SK-N-SH (cell line): ENCODE data around the gene HTRA3. TPM values are rescaled to one million over a fixed set of nuclear protein-coding genes. Genes with fewer than 3 reads are reported as not detected.

ENCODE experiments used
- CTCF ChIA-PET: fragments of 300-600, 350-600 bp; formaldehyde crosslinking; extraction: SDS; loops from one replicate; lab custom pipeline; 2021; lab: Yijun Ruan, JAX
- POLR2A ChIA-PET: fragments of 350-600 bp; sonication (Branson Sonifier 250); formaldehyde crosslinking; extraction: SDS; loops from one replicate; lab custom pipeline; 2020; ENCODE audit warnings: antibody characterized with exemption, inconsistent platforms; lab: Yijun Ruan, JAX
- DNase-seq: peaks from one replicate; pipeline ENCODE4 v3.0.0; 2012
- H2AFZ ChIP-seq: fragments of 200-600 bp; sonication (generic); 2 replicates; pipeline ENCODE4 v1.8.1; 2016; ENCODE audit warnings: antibody characterized with exemption, mild to moderate bottlenecking, low read depth
- H3F3A ChIP-seq: fragments of 200-600 bp; sonication (generic); replicated peaks from 2 replicates; pipeline ENCODE3; 2016; ENCODE audit warnings: antibody characterized with exemption, mild to moderate bottlenecking; ENCODE audit not compliant: insufficient read depth
- H3K27ac ChIP-seq, 2 experiments: fragments of 200-500 bp in 1 of 2; fragments of 200-600 bp in 1 of 2; sonication (Bioruptor generic) in 1 of 2; sonication (generic), shearing (Covaris generic) in 1 of 2; 2 replicates each; pipeline versions ENCODE4 v1.5.1 to v1.6.1; 2014 to 2016; ENCODE audit warnings: low read depth in 2 of 2, inconsistent platforms in 1 of 2, low read length in 1 of 2, mild to moderate bottlenecking in 1 of 2, mixed read lengths in 1 of 2
- H3K27me3 ChIP-seq: fragments of 200-600 bp; sonication (generic), shearing (Covaris generic); 2 replicates; pipeline ENCODE4 v1.6.1; 2016; ENCODE audit warnings: mixed run types; ENCODE audit not compliant: insufficient read depth
- H3K36me3 ChIP-seq, 2 experiments: fragments of 200-500 bp in 1 of 2; fragments of 200-600 bp in 1 of 2; sonication (Bioruptor generic) in 1 of 2; sonication (generic) in 1 of 2; replicated peaks in 1 of 2; 2 replicates each; pipeline versions ENCODE3 to v1.5.1; 2014 to 2016; ENCODE audit warnings: low read length in 1 of 2, mild to moderate bottlenecking in 1 of 2; ENCODE audit not compliant: insufficient read depth in 2 of 2, control insufficient read depth in 1 of 2
- H3K4me1 ChIP-seq, 2 experiments: fragments of 200-500 bp in 1 of 2; fragments of 200-600 bp in 1 of 2; sonication (Bioruptor generic) in 1 of 2; sonication (generic), shearing (Covaris generic) in 1 of 2; 2 replicates each; pipeline versions ENCODE4 v1.5.1 to v1.6.1; 2014 to 2016; ENCODE audit warnings: low read depth in 1 of 2, low read length in 1 of 2, mixed run types in 1 of 2; ENCODE audit not compliant: insufficient read depth in 2 of 2, control insufficient read depth in 1 of 2
- H3K4me2 ChIP-seq: fragments of 200-600 bp; sonication (generic), shearing (Covaris generic); 2 replicates; pipeline ENCODE4 v1.6.1; 2017; ENCODE audit warnings: mixed run types
- H3K4me3 ChIP-seq, 2 experiments: fragments of 200-500 bp in 1 of 2; fragments of 200-600 bp in 1 of 2; sonication (Bioruptor generic) in 1 of 2; sonication (generic), shearing (Covaris generic) in 1 of 2; 2 replicates each; pipeline versions ENCODE4 v1.5.1 to v1.8.1; 2014 to 2016; ENCODE audit warnings: low read depth in 2 of 2, inconsistent platforms in 1 of 2, low read length in 1 of 2, mild to moderate bottlenecking in 1 of 2, mixed read lengths in 1 of 2, moderate library complexity in 1 of 2
- H3K79me2 ChIP-seq: fragments of 200-600 bp; sonication (generic); 2 replicates; pipeline ENCODE4 v1.8.1; 2017; ENCODE audit warnings: mild to moderate bottlenecking; ENCODE audit not compliant: insufficient read depth
- H3K9ac ChIP-seq: fragments of 200-600 bp; sonication (generic); 2 replicates; pipeline ENCODE4 v1.6.1; 2017; ENCODE audit warnings: mixed run types
- H3K9me2 ChIP-seq: fragments of 200-600 bp; sonication (generic); 2 replicates; pipeline ENCODE4 v1.6.1; 2017; ENCODE audit warnings: mixed run types
- H3K9me3 ChIP-seq: fragments of 200-600 bp; sonication (generic); 2 replicates; pipeline ENCODE4 v1.6.1; 2017; ENCODE audit warnings: mixed run types, mild to moderate bottlenecking, moderate library complexity
- H4K20me1 ChIP-seq: fragments of 200-600 bp; sonication (generic); 2 replicates; pipeline ENCODE4 v1.6.1; 2017; ENCODE audit warnings: mild to moderate bottlenecking, mixed run types; ENCODE audit not compliant: insufficient read depth
- CTCF ChIP-seq: fragments of 200-600 bp; sonication (generic); IDR thresholded peaks from 2 replicates; pipeline ENCODE4 v1.6.1; 2017; ENCODE audit warnings: antibody characterized with exemption, mild to moderate bottlenecking, moderate library complexity
- ELF1 ChIP-seq: IDR thresholded peaks from 2 replicates; pipeline ENCODE4 v1.4.0; 2012
- EZH2phosphoT487 ChIP-seq: fragments of 200-600 bp; sonication (generic); IDR thresholded peaks from 2 replicates; pipeline ENCODE4 v1.6.1; 2017; ENCODE audit warnings: low read depth, mixed run types, mild to moderate bottlenecking, antibody characterized with exemption, moderate library complexity, borderline replicate concordance
- FOXM1 ChIP-seq: IDR thresholded peaks from 2 replicates; pipeline ENCODE4 v1.4.0; 2012; ENCODE audit warnings: low read depth, mild to moderate bottlenecking
- MAX ChIP-seq: IDR thresholded peaks from 2 replicates; pipeline ENCODE4 v1.4.0; 2012; ENCODE audit warnings: low read depth
- MEF2A ChIP-seq: IDR thresholded peaks from 2 replicates; pipeline ENCODE4 v1.4.0; 2012; ENCODE audit warnings: low read depth, borderline replicate concordance
- POLR2AphosphoS5 ChIP-seq: IDR thresholded peaks from 2 replicates; pipeline ENCODE4 v1.6.1; 2012; ENCODE audit warnings: low read depth, low read length
- RAD21 ChIP-seq: IDR thresholded peaks from 2 replicates; pipeline ENCODE4 v1.6.1; 2012; ENCODE audit warnings: mild to moderate bottlenecking, low read length
- RFX5 ChIP-seq: IDR thresholded peaks from 2 replicates; pipeline ENCODE4 v1.6.1; 2012; ENCODE audit warnings: mild to moderate bottlenecking, improper control_type of control experiment, low read length
- SIN3A ChIP-seq: IDR thresholded peaks from 2 replicates; pipeline ENCODE4 v1.6.1; 2012; ENCODE audit warnings: low read depth, mild to moderate bottlenecking, low read length, moderate library complexity, borderline replicate concordance
- SMC3 ChIP-seq: IDR thresholded peaks from 2 replicates; pipeline ENCODE4 v1.6.1; 2012; ENCODE audit warnings: low read depth, low read length, improper control_type of control experiment
- TAF1 ChIP-seq: IDR thresholded peaks from 2 replicates; pipeline ENCODE4 v1.6.1; 2012; ENCODE audit warnings: low read depth, mild to moderate bottlenecking, low read length, moderate library complexity, borderline replicate concordance
- TCF12 ChIP-seq: IDR thresholded peaks from 2 replicates; pipeline ENCODE4 v1.4.0; 2012
- TEAD4 ChIP-seq: IDR thresholded peaks from 2 replicates; pipeline ENCODE4 v1.4.0; 2012; ENCODE audit warnings: mild to moderate bottlenecking, borderline replicate concordance; ENCODE audit not compliant: insufficient read depth
- USF2 ChIP-seq: fragments of 150-350 bp; IDR thresholded peaks from 2 replicates; pipeline ENCODE4 v1.6.1; 2017; ENCODE audit warnings: antibody characterized with exemption, low read length, low read depth, borderline replicate concordance
- WGBS: methylation state at CpG from one replicate; pipeline ENCODE4 v1.1.6; 2017; ENCODE audit warnings: low lambda C conversion rate; 5-methylcytosine and 5-hydroxymethylcytosine counted together
- polyA plus RNA-seq, 3 experiments: library from polyadenylated mRNA; depleted of rRNA; stranded (reverse); fragments of >200 nt; gene quantifications; 2 replicates each; pipeline ENCODE4 v1.2.3, GENCODE V29; 2012

The HTRA3 gene
- polyA plus RNA-seq, 1 of the 3 experiments (the other 2 are of a cell fraction), result 0.05 TPM

- CTCF ChIA-PET, result interaction anchor here (0.9 to 1.7 kb wide), 3 partner anchors 68 to 85 kb away, joined by 3 to 4 read pairs (median 3); no protein-coding TSS in a partner anchor
Observed at GRCh38 chr4:8343262-8343966, 73.9 kb downstream of the HTRA3 start.

GRCh38 chr4:8343967-8344331 is 74.4 kb downstream of the HTRA3 start:
- H2AFZ ChIP-seq, result no peak overlapping the region
- CTCF ChIA-PET, result interaction anchor here (0.9 to 1.4 kb wide), 2 partner anchors 69 to 85 kb away, joined by 3 to 4 read pairs; no protein-coding TSS in a partner anchor
- peaks cover 0 to 12% of the 10 kb centered on the region in 2 experiments; a peak in 1 of 4 replicates for H3K4me1 ChIP-seq
- H3K27me3 ChIP-seq, result no peaks in the 10 kb centered on the region
- H3K4me3 ChIP-seq, result no peak overlapping the region
- H3K36me3 ChIP-seq, result no peaks in the 10 kb centered on the region
- POLR2A ChIA-PET, result no interaction called here
- no peaks in the 10 kb centered on the region for H3K9me2 ChIP-seq
- H3F3A ChIP-seq, result no peaks in the 10 kb centered on the region
- H3K27ac ChIP-seq, result no peak overlapping the region
- H3K4me2 ChIP-seq, result no peak overlapping the region
- WGBS, result 85% methylated on average over 8 of the region's 11 CpGs
- H4K20me1 ChIP-seq, result no peaks in the 10 kb centered on the region
- no peak overlapping the region for H3K9ac ChIP-seq
- no peak for TF ChIP-seq RFX5
- TF ChIP-seq USF2, result no peak
- no peak for TF ChIP-seq POLR2AphosphoS5
- no peak for TF ChIP-seq SIN3A
- no peak for TF ChIP-seq TAF1
- TF ChIP-seq RAD21, result no peak
- TF ChIP-seq SMC3, result no peak
- DNase-seq, result no peak
- H3K79me2 ChIP-seq, result no peaks in the 10 kb centered on the region
- H3K9me3 ChIP-seq, result no peaks in the 10 kb centered on the region

More at GRCh38 chr4:8343262-8343966, 73.9 kb downstream of the HTRA3 start:
- no peaks in the 10 kb centered on the region for H3K79me2 ChIP-seq
- H3K9me3 ChIP-seq, result no peaks in the 10 kb centered on the region
- H2AFZ ChIP-seq, result no peak overlapping the region
- no peaks in the 10 kb centered on the region for H3K36me3 ChIP-seq
- H4K20me1 ChIP-seq, result no peaks in the 10 kb centered on the region
- POLR2A ChIA-PET, result no interaction called here
- no peak overlapping the region for H3K4me3 ChIP-seq
- no peaks in the 10 kb centered on the region for H3K9me2 ChIP-seq
- WGBS, result 88% methylated on average over 16 of the region's 28 CpGs
- peaks cover 0 to 12% of the 10 kb centered on the region in 2 experiments; a peak in 1 of 4 replicates for H3K4me1 ChIP-seq
- H3K4me2 ChIP-seq, result no peak overlapping the region
- no peak for TF ChIP-seq MAX
- TF ChIP-seq TEAD4, result no peak
- TF ChIP-seq MEF2A, result no peak
- TF ChIP-seq SIN3A, result no peak
- no peak for TF ChIP-seq TCF12
- no peak for TF ChIP-seq EZH2phosphoT487
- TF ChIP-seq CTCF, result no peak
- TF ChIP-seq POLR2AphosphoS5, result no peak
- no peak for TF ChIP-seq TAF1
- no peak for TF ChIP-seq ELF1
- TF ChIP-seq RAD21, result no peak
- no peak for TF ChIP-seq FOXM1
- H3K9ac ChIP-seq, result no peak overlapping the region
- H3F3A ChIP-seq, result no peaks in the 10 kb centered on the region
- H3K27ac ChIP-seq, result no peak overlapping the region
- H3K27me3 ChIP-seq, result no peaks in the 10 kb centered on the region
- no peak for DNase-seq
